GM12891 (cell line): ENCODE data around the gene GNAT1.

ENCODE experiments used
- DNase-seq: peaks from one replicate; pipeline ENCODE4 v3.0.0; 2011; ENCODE audit warnings: low spot score; ENCODE audit not compliant: insufficient read length
- FAIRE-seq: peaks from 2 replicates; lab custom pipeline; 2011; peaks lifted over from hg19 to GRCh38; lab: Jason Lieb, UNC
- PAX5 ChIP-seq: IDR thresholded peaks from 2 replicates; pipeline ENCODE4 v1.6.1; 2011; ENCODE audit warnings: low read length, moderate library complexity, mild to moderate bottlenecking; ENCODE audit not compliant: insufficient read depth, severe bottlenecking
- POLR2A ChIP-seq: IDR thresholded peaks from 2 replicates; pipeline ENCODE4 v1.6.1; 2011; ENCODE audit warnings: low read depth, low read length, control low read depth
- POLR2AphosphoS5 ChIP-seq: IDR thresholded peaks from 2 replicates; pipeline ENCODE4 v1.6.1; 2011; ENCODE audit warnings: low read depth, low read length, control low read depth
- POU2F2 ChIP-seq: IDR thresholded peaks from 2 replicates; pipeline ENCODE4 v1.6.1; 2011; ENCODE audit warnings: low read depth, mild to moderate bottlenecking, control low read depth, low read length, moderate library complexity
- SPI1 ChIP-seq: IDR thresholded peaks from 2 replicates; pipeline ENCODE4 v1.6.1; 2011; ENCODE audit warnings: low read depth, low read length, control low read depth
- TAF1 ChIP-seq: IDR thresholded peaks from 2 replicates; pipeline ENCODE4 v1.6.1; 2011; ENCODE audit warnings: low read depth, low read length, control low read depth

GNAT1 gene

DNA sequence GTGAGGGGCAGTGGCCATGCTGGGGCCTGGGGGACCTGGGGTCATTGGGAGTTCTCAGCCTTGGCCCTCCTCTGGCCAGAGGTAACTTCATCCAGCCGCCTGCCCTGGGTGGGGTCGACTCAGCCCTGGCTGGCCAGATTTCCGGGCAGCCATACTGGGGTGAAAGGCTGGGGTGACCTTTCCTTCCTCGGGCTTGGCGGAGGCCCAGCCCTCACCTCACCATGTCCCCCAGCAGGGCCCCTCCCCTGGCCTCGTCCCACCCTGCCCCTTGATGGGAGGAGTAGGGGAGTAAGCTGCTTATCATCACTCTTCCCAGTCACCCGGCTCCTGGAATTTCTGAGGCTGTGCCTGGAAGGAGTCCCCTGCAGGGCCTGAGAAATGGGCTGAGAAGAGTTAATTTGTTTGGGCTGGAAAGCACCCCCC is 30.8 kb upstream of the GNAT1 start:
- TF ChIP-seq POLR2A (no peak), POU2F2 (no peak), TAF1 (no peak), POLR2AphosphoS5 (no peak), SPI1 (no peak), PAX5 (no peak)
- FAIRE-seq = no peak

DNA sequence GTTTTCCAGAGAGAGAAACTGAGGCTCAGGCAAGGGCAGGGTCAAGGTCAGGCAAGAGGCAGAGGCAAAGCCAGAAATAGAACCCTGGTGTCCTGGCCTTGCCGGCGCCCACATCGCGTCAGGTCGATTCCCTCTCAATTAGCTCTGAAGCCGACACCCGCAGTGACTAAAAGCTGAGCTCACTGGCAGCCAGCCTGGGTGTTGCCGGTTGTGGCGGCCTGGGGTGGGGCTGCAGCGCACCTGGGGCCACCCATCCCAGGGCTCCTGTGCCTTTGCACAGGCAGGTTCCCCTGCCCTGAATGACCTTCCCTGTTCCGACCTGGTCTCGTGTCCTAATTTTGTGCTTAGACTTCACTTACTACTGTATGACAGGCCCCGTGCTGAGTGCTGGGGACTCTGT is 30.1 kb upstream of the GNAT1 start:
- no peak for DNase-seq
- FAIRE-seq = no peak
- TF ChIP-seq POLR2A (no peak), TAF1 (no peak), POLR2AphosphoS5 (no peak), POU2F2 (no peak), SPI1 (no peak), PAX5 (no peak)

More for the DNA sequence above, 30.8 kb upstream of the GNAT1 start:
- no peak for DNase-seq

DNA sequence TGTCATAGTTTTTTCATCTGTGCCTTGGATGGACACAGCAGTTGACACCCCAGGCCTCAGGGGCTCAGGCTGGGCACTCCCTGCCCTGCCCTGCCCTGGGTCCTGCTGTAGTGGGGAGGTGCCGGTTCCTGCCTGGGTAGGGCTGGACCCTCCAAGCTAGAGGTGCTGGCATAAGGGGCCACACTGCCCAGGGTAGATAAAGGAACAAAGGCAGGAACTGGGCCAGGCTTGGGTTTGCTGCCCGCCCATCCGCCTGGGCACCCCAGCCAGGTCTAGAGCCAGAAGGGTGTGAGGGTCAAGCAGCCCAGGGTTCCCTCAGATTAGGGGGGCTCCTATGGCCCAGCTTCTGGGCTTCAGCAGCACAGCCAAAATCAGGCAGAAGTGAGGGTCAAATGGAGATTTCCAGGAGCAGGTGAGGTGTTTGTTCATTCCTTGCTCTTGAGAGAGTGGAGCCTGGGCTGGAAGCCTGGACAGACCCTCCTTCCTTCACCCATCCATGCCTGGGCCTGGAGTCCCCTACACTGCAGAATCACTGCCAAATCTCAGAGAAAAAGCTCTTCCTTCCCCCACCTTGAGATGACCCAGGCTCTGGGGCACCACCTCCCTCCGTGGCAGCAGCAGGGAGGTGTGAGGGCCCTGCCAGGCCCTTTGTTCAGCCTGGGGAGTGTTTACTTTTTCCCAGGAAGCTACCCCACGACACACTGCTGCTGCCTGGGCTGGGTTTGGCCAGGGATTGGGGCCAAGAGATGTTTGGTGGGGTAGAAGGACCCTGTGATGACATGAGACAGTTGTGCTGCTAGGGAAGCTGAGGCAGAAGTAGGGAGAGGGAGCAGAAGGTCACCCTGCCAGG is 29.2 kb upstream of the GNAT1 start:
- FAIRE-seq (no peak), DNase-seq (no peak)
- TF ChIP-seq SPI1 (no peak), POLR2A (no peak), PAX5 (no peak), TAF1 (no peak), POU2F2 (no peak), POLR2AphosphoS5 (no peak)

DNA sequence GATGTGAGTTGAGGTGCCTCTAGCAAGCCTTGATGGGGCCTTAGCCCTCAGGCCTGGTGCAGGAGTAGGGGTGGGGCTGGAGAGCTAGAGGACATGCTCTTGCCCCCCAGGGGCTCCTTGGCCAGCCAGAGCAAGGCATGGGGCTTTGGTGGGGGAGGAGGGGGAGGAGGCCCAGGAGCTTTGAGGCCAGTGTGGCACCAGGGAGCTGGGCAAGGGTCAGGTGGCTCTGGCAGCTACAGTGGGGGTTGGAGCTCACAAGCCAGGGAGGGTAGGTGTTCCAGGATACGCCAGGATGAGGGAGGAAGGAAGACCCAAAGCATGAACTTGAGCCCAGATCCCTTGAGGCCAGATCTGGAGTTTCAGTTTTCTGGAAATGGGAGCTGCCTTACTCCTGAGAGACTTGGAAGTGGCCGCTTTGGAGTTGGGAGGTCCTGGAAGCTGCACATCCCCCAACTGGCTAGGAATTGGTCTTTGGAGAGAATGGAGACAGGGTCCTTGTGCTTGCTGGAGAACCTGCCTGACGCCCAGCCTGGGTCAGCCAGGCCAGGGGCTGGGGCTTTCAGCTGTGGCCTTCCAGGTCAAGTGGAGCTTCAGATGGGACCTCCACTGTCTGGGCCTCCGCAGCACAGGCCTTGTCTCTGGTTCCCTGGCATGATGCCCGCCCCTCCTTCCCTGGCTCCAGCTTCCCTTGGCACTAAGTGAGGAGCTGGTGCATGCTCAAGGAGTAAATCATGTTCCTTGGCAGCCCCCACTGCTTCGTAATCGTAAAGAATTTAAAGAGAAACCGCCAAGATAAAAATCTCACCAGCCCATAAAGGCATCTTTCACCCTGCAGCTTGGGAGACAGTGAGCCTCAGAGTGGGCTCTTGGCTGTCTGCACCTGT is 27.6 kb upstream of the GNAT1 start:
- DNase-seq (no peak), FAIRE-seq (no peak)
- TF ChIP-seq PAX5 (no peak), POU2F2 (no peak), POLR2A (no peak), SPI1 (no peak), TAF1 (no peak), POLR2AphosphoS5 (no peak)

DNA sequence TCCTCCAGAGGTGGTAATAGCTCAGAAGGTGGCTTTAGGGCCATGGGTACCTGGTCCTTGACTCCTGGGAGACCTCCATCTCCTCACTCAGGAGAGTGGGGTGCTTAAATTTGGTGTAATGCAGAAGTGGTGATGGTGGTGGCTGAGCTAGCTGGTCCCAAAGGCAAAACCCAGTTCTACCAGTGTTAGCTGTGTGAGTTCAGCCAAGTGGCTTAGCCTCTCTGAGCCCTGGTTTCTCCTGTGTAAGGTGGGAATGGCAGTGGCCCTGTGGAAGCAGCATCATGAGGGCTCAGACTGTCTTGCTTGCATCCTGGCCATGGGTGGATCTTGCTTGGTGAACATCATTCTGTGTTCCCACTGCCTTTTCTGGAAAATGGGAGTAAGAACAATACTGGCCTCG is 26.9 kb upstream of the GNAT1 start:
- DNase-seq = no peak
- no peak for FAIRE-seq
- TF ChIP-seq POLR2AphosphoS5 (no peak), PAX5 (no peak), POLR2A (no peak), POU2F2 (no peak)

DNA sequence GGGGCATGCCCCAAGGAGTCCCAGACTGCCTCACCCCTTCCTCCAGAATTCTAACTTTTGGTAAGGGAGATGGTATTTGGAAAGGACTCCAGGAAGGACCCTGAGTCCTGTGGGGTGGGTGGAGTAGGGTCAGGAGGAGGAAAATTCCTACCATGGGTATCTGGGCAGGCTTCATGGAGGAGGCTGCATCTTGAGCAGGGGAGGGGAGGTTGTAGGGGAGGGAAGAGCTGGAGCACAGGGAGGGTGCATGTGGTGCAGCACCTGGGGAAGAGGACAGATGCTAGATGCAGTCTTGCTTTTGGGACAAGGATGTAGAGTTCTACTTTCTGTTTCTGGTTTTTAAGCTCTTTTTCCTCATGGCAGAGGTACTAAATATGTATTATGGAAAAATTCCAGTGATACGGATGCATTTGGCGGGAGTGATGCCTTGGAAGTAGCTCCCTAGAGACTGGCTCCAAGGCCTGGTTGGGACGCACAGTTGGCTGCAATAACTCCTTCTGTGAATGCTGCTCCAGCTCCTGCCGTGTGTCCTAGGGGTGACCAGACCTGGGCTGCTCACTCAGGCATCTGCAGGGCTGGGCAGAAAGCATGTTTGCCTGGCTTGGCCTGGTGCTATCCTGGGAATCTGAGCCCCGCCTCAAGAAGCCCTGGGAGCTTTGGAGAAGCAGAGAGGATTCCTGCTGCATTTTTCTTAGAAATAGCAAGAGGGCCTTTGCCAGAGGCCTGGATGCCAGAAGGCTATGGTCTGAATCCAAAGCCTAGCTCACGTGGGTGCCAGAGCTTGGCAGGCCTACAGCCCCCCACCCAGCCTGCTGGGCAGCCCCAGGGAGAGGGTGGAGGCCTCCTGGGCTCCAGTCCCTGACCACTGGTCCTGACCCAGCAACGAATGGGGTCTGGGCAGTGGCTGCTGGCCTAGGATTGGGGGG is 26.2 kb upstream of the GNAT1 start:
- TF ChIP-seq POLR2A (no peak), POLR2AphosphoS5 (no peak), POU2F2 (no peak), SPI1 (no peak), PAX5 (no peak), TAF1 (no peak)
- DNase-seq = no peak
- FAIRE-seq = no peak

DNA sequence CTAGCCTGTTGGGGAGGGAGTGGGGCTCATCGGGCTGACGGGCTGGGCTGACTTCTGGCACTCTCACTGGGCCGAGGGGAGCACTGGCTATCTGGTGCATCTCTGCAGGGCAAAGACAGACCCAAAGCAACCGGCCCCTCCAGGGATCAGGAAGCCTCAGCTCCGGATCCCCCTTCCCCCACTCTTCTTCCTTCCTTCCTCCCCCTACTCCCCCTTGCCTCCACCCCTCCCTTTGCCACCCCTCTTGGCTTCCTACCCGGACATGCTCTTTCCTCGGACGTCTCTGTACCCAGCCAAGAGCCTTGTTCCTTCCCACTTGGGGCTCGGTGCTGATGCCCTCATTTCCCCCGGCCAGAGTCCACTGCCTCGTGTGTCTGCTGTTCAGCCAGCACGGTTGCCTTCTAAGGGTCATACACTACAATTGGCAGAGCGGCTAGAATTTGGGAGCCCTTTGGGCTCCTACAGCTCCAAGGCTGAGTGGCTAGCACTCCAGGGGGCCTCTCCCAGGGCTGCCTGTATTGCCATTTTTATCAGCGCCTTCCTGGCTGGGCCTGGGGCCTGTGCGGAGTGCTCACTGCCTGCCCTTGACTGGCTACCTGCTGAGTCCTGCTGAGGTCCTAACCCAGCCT is 25.4 kb upstream of the GNAT1 start:
- DNase-seq (no peak), FAIRE-seq (no peak)
- TF ChIP-seq SPI1 (no peak), POLR2AphosphoS5 (no peak), POU2F2 (no peak), TAF1 (no peak), POLR2A (no peak), PAX5 (no peak)

DNA sequence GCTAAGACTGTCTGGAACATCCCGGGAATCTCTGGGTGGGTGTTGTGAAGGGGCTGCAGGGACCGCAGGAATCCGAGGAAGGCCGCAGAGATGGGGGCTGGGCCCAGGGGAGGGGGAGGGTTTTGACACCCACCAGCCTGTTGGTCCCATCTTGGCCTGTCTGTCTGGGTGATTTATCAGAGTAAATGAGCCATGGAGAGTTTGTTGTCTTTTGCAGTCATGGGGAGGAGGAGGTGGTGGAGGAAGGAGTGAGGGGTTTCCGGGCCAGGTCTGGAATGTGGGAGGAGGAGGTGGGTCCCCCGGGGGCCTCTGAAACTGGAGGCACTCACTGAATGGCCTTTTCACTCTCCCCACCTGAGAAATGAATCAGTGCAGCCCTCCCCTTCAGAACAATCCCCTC is 24.8 kb upstream of the GNAT1 start:
- TF ChIP-seq POLR2A = no peak
- TF ChIP-seq POU2F2 = no peak
- no peak for TF ChIP-seq PAX5
- no peak for TF ChIP-seq TAF1
- TF ChIP-seq POLR2AphosphoS5 = no peak
- no peak for TF ChIP-seq SPI1
- DNase-seq (no peak), FAIRE-seq (no peak)
